Stimulated activated memory B cell treated with anti-CD40 and anti-IgM and Interleukin-4, amounts not matched to agents 10 μg/mL and 1 μg/mL and 100 μg/mL, for 72 hours (primary cell): ENCODE measurements around the gene PJA1.

ENCODE experiments used
- ATAC-seq: fragments of 150-1000 bp; cut with Tn5 transposase; 2 replicates; pipeline ENCODE4 v1.10.0; 2021
- H3K27ac Mint-ChIP-seq: one replicate; pipeline ENCODE4 v1.8.0; 2022; ENCODE audit warnings: mild to moderate bottlenecking, mixed read lengths
- H3K27me3 Mint-ChIP-seq: one replicate; pipeline ENCODE4 v1.8.0; 2022; ENCODE audit warnings: mixed read lengths
- H3K36me3 Mint-ChIP-seq: one replicate; pipeline ENCODE4 v1.8.0; 2022; ENCODE audit warnings: mixed read lengths
- H3K4me1 Mint-ChIP-seq: one replicate; pipeline ENCODE4 v1.8.0; 2022; ENCODE audit warnings: mixed read lengths
- H3K4me3 Mint-ChIP-seq: one replicate; pipeline ENCODE4 v1.8.0; 2022; ENCODE audit warnings: mild to moderate bottlenecking, moderate library complexity, mixed read lengths
- H3K9me3 Mint-ChIP-seq: one replicate; pipeline ENCODE4 v1.8.0; 2022; ENCODE audit warnings: mixed read lengths

PJA1 gene

GRCh38 chrX:69154051-69154450 lies 11.2 kb downstream of the PJA1 start:
- no peaks in the 10 kb centered on the region for H3K36me3 Mint-ChIP-seq
- H3K27me3 Mint-ChIP-seq: no peaks in the 10 kb centered on the region
- ATAC-seq: no peak
- H3K27ac Mint-ChIP-seq: no peak overlapping the region
- H3K9me3 Mint-ChIP-seq: no peaks in the 10 kb centered on the region
- H3K4me3 Mint-ChIP-seq: no peak overlapping the region
- H3K4me1 Mint-ChIP-seq: peaks cover 6% of the 10 kb centered on the region

DNA sequence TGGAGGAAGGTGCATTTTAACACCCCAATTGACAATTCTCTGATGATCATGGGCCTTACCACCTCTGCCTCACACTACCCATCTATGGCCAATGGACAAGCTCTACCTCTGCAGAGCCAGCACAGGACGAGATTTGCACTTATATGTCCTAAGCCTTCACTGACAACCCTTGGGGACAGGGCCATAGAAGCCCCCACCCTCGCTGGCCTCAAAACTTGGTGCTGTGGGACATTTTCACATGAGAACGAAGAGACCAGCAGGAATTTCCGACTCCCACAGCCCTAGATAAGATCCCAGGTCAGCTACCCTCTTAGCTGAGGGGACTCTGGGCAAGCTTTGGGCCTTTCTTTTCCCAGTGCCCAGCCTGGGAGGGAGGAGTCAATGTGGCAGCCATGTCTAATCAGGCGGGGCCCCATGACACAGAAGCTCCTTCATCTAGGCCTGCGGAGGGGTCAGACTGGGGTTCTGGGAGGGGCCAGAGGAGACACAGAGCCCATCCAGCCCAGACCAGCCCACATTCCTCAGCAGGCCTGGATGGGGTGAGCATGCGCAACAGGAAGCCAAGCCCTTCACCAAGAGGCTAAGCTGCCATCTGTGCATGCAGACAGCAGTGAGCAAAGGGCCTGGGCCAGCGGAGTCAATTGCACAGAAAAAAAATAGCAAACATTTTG lies 12.1 kb downstream of the PJA1 start:
- no peaks in the 10 kb centered on the region for H3K4me1 Mint-ChIP-seq
- no peaks in the 10 kb centered on the region for H3K36me3 Mint-ChIP-seq
- ATAC-seq: no peak
- no peak overlapping the region for H3K27ac Mint-ChIP-seq
- H3K4me3 Mint-ChIP-seq: no peak overlapping the region
- no peaks in the 10 kb centered on the region for H3K27me3 Mint-ChIP-seq
- no peaks in the 10 kb centered on the region for H3K9me3 Mint-ChIP-seq

GRCh38 chrX:69152417-69152841 lies 12.8 kb downstream of the PJA1 start:
- Mint-ChIP-seq H3K27ac (no peak overlapping the region), H3K36me3 (no peaks in the 10 kb centered on the region), H3K4me1 (no peaks in the 10 kb centered on the region), H3K4me3 (no peak overlapping the region), H3K9me3 (no peaks in the 10 kb centered on the region), H3K27me3 (no peaks in the 10 kb centered on the region)
- ATAC-seq: no peak

GRCh38 chrX:69151866-69152284 lies 13.4 kb downstream of the PJA1 start:
- Mint-ChIP-seq H3K27me3 (no peaks in the 10 kb centered on the region), H3K27ac (no peak overlapping the region), H3K36me3 (no peaks in the 10 kb centered on the region), H3K4me1 (no peaks in the 10 kb centered on the region), H3K9me3 (no peaks in the 10 kb centered on the region), H3K4me3 (no peak overlapping the region)
- no peak for ATAC-seq

DNA sequence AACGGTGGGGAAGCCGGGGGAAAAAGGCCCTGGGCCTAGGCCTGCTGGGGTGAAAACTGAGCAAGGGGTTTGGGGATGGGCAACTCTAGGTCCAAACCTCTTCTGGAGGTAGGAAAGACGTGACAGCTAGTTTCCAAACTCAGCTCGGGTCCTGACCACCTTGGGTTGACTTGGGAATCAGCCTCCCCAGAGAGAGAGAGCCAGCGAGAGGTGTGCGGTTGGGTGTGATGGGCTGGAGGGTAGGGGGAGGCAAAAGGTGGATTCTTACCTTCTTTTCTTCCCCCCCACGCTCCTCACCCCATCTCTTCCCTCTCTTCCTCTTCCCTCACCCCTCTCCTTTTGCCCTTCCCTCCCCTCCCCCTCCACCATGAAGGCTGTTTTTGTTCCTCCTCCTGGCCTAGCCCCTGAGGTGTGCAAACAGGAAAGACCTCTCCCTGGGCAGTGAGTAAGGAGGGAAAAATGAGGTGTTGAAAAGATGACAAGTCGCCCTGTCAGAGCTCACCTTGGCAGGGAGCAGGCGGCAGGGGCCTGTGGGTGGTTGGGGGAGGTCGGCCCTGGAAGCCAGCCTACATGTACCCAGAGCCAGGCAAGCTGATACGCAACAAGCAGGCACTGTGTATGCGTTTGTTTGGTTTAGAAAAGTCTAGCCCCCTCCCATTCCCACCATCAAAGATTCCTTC lies 14.8 kb downstream of the PJA1 start:
- H3K27ac Mint-ChIP-seq: no peak overlapping the region
- H3K4me1 Mint-ChIP-seq: no peaks in the 10 kb centered on the region
- H3K36me3 Mint-ChIP-seq: no peaks in the 10 kb centered on the region
- H3K4me3 Mint-ChIP-seq: no peak overlapping the region
- no peak for ATAC-seq
- no peaks in the 10 kb centered on the region for H3K9me3 Mint-ChIP-seq
- no peaks in the 10 kb centered on the region for H3K27me3 Mint-ChIP-seq

DNA sequence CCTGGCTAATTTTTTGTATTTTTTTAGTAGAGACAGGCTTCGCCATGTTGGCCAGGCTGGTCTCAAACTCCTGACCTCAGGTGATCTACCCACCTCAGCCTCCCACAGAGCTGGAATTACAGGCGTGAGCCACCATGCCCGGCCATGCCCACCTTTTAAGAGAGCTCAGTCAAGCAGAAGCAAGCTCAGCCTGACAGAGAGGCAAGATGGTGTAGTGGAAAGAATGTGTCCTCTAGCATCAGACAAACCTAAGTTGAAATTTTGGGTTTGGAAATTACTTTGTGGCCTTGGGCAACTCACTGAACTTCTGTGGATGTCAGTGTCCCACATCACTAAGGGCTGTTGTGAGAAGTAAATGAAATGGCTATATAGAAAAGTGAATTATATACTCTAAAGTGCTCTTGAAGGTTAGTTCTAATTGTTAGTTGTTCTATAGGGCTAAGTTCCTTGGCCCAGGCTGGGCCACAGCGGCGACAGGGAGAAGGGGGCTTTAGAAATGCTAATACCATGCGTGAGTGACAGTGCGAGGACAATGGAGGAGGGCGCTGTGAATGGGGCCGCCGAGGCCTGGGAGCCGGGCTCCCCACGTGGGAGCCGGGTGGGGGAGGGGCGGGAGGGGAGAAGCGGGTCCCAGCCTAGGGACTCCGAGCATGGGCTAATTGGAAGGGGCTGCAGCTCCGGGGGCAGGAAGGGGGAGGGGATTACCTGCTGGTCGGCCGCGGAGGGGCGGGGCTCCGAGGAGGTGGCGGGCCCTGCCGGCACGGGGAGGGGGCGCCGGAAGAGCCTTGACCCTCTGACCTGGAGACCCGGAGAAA lies 15.6 kb downstream of the PJA1 start:
- H3K27ac Mint-ChIP-seq: no peak overlapping the region
- H3K4me1 Mint-ChIP-seq: no peaks in the 10 kb centered on the region
- no peak for ATAC-seq
- no peaks in the 10 kb centered on the region for H3K27me3 Mint-ChIP-seq
- H3K9me3 Mint-ChIP-seq: no peaks in the 10 kb centered on the region
- H3K4me3 Mint-ChIP-seq: no peak overlapping the region
- no peaks in the 10 kb centered on the region for H3K36me3 Mint-ChIP-seq

DNA sequence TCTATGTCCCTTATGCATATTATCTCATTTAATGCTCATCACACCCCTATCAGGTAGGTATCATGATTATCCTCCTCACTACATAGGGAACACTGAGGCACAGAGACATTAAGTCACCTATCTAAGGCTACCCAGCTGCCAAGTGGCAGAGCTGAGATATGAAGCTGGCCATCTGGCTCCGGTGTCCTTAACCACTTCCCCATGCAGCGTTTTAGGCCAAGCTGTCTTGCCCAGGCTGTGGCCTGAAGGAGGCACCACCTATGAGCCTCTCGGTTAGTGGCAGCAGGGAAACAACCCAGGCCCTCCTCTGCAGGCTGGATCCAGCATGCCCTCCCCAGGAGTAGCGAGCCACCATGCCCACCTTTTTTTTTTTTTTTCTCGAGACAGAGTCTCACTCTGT lies 16.3 kb downstream of the PJA1 start:
- H3K4me3 Mint-ChIP-seq: no peak overlapping the region
- H3K4me1 Mint-ChIP-seq: no peaks in the 10 kb centered on the region
- H3K27ac Mint-ChIP-seq: no peak overlapping the region
- H3K9me3 Mint-ChIP-seq: no peaks in the 10 kb centered on the region
- no peaks in the 10 kb centered on the region for H3K36me3 Mint-ChIP-seq
- no peak for ATAC-seq
- no peaks in the 10 kb centered on the region for H3K27me3 Mint-ChIP-seq

- Mint-ChIP-seq H3K27me3 (no peaks in the 10 kb centered on the region), H3K36me3 (no peaks in the 10 kb centered on the region), H3K9me3 (no peaks in the 10 kb centered on the region), H3K4me1 (no peaks in the 10 kb centered on the region), H3K27ac (no peak overlapping the region), H3K4me3 (no peak overlapping the region)
- ATAC-seq: peak; percentile 48
These were observed 18.5 kb downstream of the PJA1 start for GRCh38 chrX:69146739-69147138.

GRCh38 chrX:69145714-69146113 lies 19.5 kb downstream of the PJA1 start:
- H3K9me3 Mint-ChIP-seq: no peaks in the 10 kb centered on the region
- no peak overlapping the region for H3K4me3 Mint-ChIP-seq
- H3K36me3 Mint-ChIP-seq: no peaks in the 10 kb centered on the region
- H3K27me3 Mint-ChIP-seq: no peaks in the 10 kb centered on the region
- no peak overlapping the region for H3K27ac Mint-ChIP-seq
- no peak for ATAC-seq
- H3K4me1 Mint-ChIP-seq: no peaks in the 10 kb centered on the region

- Mint-ChIP-seq H3K9me3 (no peaks in the 10 kb centered on the region), H3K27ac (no peak overlapping the region), H3K4me3 (no peak overlapping the region), H3K36me3 (no peaks in the 10 kb centered on the region), H3K4me1 (no peaks in the 10 kb centered on the region), H3K27me3 (peaks cover 2% of the 10 kb centered on the region)
- no peak for ATAC-seq
These were observed 20.2 kb downstream of the PJA1 start for GRCh38 chrX:69144838-69145680.

DNA sequence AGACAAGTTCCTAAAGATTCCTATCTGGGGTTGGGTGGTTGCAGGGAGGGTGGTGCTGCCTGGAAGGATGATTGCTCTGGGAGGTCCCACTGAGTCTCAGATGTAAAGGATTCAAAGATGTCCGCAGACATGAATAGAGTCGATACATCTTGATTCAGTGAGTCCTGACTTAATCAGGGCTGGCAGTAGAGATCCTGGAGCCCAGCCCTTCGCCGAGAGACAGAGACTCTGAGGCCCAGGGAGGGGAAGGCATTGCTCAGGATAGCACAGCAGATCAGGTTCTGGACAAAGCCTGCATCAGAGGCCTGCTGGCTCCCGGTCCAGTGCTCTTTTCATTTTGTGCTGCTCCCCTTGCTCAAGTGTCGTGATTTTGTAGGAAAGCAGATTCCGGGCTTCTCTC lies 21.7 kb downstream of the PJA1 start:
- H3K9me3 Mint-ChIP-seq: no peaks in the 10 kb centered on the region
- no peaks in the 10 kb centered on the region for H3K36me3 Mint-ChIP-seq
- no peak overlapping the region for H3K4me3 Mint-ChIP-seq
- peaks cover 9% of the 10 kb centered on the region for H3K27me3 Mint-ChIP-seq
- H3K27ac Mint-ChIP-seq: no peak overlapping the region
- no peak for ATAC-seq
- H3K4me1 Mint-ChIP-seq: no peaks in the 10 kb centered on the region

DNA sequence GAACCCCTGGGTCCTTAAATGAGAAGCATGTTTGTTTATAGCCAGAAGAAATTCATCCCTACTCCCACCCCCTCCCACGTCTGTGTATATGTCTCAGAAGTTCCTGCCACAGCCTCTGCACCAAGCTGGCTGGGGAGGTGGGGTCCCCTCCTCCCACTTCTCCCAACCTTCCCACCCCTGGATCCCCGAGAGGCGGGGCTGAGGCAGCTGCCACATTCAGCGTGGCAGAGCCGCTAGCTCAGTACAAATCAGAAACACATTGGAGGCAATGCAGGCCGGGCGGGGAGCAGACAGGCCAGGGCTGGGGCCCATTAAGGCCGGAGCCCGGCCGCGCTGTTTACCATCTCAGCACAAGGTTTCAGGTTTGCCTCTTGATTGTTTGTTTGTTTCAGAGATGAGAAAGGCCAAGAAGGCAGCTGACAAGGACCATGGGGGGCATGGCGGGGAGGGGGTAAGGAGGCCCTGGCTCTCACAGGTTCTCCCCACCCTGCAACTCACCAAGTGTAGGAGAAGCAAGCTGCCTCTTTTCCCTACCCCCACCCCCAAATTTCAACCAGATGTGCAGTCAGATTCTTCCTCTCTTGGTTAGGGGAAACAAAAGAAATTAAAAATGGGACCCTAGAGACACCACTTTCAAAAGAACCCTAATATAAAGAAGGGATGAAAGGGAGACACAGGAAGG lies 22.3 kb downstream of the PJA1 start:
- no peak overlapping the region for H3K27ac Mint-ChIP-seq
- no peaks in the 10 kb centered on the region for H3K9me3 Mint-ChIP-seq
- no peak for ATAC-seq
- no peaks in the 10 kb centered on the region for H3K36me3 Mint-ChIP-seq
- peaks cover 9% of the 10 kb centered on the region for H3K27me3 Mint-ChIP-seq
- no peaks in the 10 kb centered on the region for H3K4me1 Mint-ChIP-seq
- H3K4me3 Mint-ChIP-seq: no peak overlapping the region

DNA sequence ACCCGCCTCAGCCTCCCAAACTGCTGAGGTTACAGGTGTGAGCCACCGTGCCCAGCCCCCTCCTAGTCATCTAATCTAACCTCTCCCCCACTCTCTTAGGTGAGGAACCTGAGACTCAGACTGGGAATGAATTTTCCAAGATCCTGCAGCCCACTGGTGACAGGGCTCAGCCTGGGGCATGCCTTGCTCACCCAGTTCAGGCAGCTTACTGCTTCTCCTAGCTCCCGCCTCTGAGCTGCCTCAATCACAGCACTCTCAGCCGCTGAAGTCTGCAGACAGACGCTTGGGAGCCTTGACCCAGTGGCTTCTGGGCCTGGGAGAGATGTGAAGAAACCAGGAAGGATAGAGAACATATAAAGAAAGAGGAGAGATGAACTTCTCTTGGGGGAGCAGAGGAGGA lies 24.4 kb downstream of the PJA1 start:
- ATAC-seq: no peak
- Mint-ChIP-seq H3K36me3 (no peaks in the 10 kb centered on the region), H3K4me1 (no peaks in the 10 kb centered on the region), H3K27ac (no peak overlapping the region), H3K27me3 (peaks cover 9% of the 10 kb centered on the region), H3K4me3 (no peak overlapping the region), H3K9me3 (no peaks in the 10 kb centered on the region)

DNA sequence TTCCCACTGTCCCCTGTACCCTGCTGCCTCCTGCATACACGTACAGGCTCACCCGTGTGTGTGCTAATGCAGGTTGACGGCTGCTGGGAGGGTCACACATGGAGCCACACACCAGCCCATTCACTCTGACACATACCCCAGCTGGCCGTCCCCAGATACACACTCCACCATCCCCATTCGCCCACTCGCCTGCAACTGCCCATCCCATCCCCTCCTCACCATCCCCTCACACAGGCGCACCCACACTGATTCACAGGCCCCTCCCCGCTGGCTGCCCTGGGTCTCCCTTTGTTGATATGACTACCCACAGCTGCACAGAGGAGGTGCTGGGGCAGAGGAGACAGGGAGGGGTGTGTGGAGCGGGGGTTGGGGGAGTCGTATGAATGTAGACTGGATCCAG lies 25.7 kb downstream of the PJA1 start:
- Mint-ChIP-seq H3K4me3 (no peak overlapping the region), H3K9me3 (no peaks in the 10 kb centered on the region), H3K36me3 (no peaks in the 10 kb centered on the region), H3K27me3 (peaks cover 9% of the 10 kb centered on the region), H3K27ac (no peak overlapping the region), H3K4me1 (no peaks in the 10 kb centered on the region)
- no peak for ATAC-seq

DNA sequence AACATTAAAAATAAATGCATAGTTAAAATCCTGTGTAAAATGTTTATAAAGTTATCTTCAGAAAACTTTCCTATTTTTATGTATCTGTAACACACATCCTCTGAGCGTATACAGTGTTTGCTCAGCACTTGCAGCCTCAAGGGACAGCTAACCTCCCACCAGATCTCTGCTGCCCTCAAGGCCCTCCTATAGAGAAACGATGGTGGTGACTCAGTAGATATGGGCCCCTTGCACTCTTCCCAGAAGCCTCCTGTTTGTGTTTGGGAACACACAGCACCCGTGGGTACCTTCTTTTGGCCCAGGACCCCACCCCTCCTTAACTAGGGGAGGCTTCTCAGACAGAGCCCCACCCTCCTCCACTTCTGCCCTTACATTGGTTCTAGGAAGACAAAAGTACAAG lies 26.7 kb downstream of the PJA1 start:
- Mint-ChIP-seq H3K4me1 (no peaks in the 10 kb centered on the region), H3K27me3 (peaks cover 18% of the 10 kb centered on the region), H3K36me3 (no peaks in the 10 kb centered on the region), H3K27ac (no peak overlapping the region), H3K9me3 (no peaks in the 10 kb centered on the region), H3K4me3 (no peak overlapping the region)
- ATAC-seq: no peak
